Muscle of leg (tissue), 11 donors: ENCODE results near the gene MEIKIN. TPM values are rescaled to one million over a fixed set of nuclear protein-coding genes. Genes with fewer than 3 reads are reported as not detected.
A peak's percentile ranks its signal among the peaks of the same experiment; 100 is the strongest.
"Not testable (repeated sequence)": the region's sequence is repeated elsewhere in the genome, so short reads cannot be mapped to it uniquely, and the experiment has no call there.

ENCODE experiments used
- DNase-seq: peaks from one replicate; pipeline ENCODE4 v3.0.0; 2013
- H3K27ac ChIP-seq: one replicate; pipeline ENCODE4 v1.5.1; 2013; ENCODE audit warnings: mild to moderate bottlenecking, low read length, control low read depth
- H3K27me3 ChIP-seq: one replicate; pipeline ENCODE4 v1.6.1; 2013; ENCODE audit warnings: low read length; ENCODE audit not compliant: control insufficient read depth, insufficient read depth
- H3K36me3 ChIP-seq: one replicate; pipeline ENCODE4 v1.6.1; 2013; ENCODE audit warnings: low read length; ENCODE audit not compliant: control insufficient read depth, insufficient read depth
- H3K4me1 ChIP-seq: one replicate; pipeline ENCODE4 v1.6.1; 2013; ENCODE audit warnings: low read length; ENCODE audit not compliant: control insufficient read depth, insufficient read depth
- H3K4me3 ChIP-seq: one replicate; pipeline ENCODE4 v1.5.1; 2013; ENCODE audit warnings: low read length, control low read depth
- H3K9me3 ChIP-seq: replicated peaks from 2 replicates; pipeline ENCODE4 v1.6.1; 2013; ENCODE audit warnings: low read depth, low read length; ENCODE audit not compliant: control insufficient read depth
- WGBS: methylation state at CpG from one replicate; pipeline ENCODE4 v1.1.5; 2013; ENCODE audit warnings: missing lambda C conversion rate; ENCODE audit not compliant: insufficient coverage; 5-methylcytosine and 5-hydroxymethylcytosine counted together
- polyA plus RNA-seq, 8 donors: library from polyadenylated mRNA; unstranded; fragments of 120-200 nt; gene quantifications; one replicate each; pipeline versions ENCODE4 v1.2.1 to v1.2.3, GENCODE V29; 2013; ENCODE audit warnings: inconsistent platforms in 1 of 8, low replicate concordance in 1 of 8; ENCODE audit not compliant: insufficient read length in 8 of 8, insufficient read depth in 1 of 8
- total RNA-seq: library from RNA; stranded (reverse); fragments of 120-200 nt; gene quantifications from one replicate; pipeline ENCODE4 v1.2.4, GENCODE V29; 2013

Gene MEIKIN
- total and polyA plus RNA-seq, 9 donors: not detected

DNA sequence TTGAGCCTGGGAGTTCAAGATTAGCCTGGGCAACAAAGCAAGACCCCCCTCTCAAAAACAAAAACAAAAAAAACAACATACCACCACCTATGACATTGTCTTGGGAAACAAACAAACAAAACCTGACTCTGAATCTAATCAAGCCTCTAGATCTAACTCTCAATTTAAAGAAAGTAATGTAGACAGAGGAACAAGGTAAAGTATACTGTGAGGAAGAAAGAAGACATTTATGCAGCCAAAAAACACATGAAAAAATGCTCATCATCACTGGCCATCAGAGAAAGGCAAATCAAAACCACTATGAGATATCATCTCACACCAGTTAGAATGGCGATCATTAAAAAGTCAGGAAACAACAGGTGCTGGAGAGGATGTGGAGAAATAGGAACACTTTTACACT is 167.3 kb downstream of the MEIKIN start:
- WGBS: no CpG with 5 or more reads among the region's 1 CpG
- H3K27ac ChIP-seq, H3K4me1 ChIP-seq, H3K36me3 ChIP-seq, H3K27me3 ChIP-seq, H3K4me3 ChIP-seq, DNase-seq, H3K9me3 ChIP-seq: not testable (repeated sequence)

DNA sequence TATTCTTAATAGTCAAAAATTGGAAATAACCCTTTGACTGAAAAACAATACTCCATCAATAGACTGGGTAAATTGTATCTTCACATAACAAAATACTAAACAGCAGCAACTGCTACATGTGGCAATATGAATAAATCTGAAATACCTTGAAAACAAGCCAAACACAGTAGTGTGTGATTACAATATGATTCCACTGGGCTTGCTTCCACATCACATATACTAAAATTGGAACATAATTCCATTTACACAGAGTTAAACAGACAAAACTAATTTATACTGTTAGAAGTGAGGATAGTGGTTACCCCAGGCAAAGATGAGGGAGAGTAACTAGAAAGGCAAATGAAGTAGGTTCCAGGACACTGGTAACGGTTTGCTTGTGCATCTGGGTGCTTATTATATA is 169.0 kb downstream of the MEIKIN start:
- no peak overlapping the region for H3K27ac ChIP-seq
- WGBS: no CpG with 5 or more reads among the region's 1 CpG

DNA sequence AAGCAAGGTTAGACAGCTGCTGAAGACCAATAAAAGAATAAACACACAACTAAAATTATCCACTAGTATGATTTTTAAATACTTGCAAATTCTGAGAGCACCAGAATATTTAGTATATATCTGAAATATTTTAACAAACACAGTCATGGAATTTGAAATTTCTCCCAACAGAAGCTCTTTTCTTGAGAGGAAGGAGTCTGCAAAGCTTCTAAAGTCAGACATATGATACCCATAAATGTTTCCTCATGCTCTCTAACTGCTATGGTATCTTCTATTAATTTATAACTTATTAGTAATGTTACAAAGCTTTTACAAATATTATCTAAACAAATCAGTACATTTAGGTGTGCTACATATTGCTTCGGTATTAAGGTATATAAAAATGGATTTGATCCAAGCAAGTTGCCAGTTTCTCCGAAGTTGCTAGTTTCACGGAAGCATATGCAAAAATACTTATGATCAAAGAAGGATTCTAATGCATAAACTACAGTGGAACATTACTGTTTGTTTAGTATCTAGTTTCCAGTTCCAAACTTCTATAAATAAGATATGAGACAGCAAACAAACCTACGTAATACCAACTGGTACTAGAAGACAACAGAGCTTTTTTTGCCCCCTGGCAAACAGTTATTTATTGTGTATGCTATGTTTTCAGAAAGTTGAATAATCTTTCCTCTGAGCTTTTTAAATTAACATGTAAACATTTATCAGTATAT is 170.7 kb downstream of the MEIKIN start:
- Histone ChIP-seq H3K27me3 (no peaks in the 10 kb centered on the region), H3K27ac (no peak overlapping the region), H3K9me3 (no peaks in the 10 kb centered on the region), H3K4me1 (no peaks in the 10 kb centered on the region), H3K4me3 (no peak overlapping the region), H3K36me3 (no peaks in the 10 kb centered on the region)
- WGBS: no CpG with 5 or more reads among the region's 4 CpGs
- DNase-seq: peak; percentile 7

More for the DNA sequence above, 169.0 kb downstream of the MEIKIN start:
- DNase-seq: peak; percentile 38
- Histone ChIP-seq H3K4me3 (no peak overlapping the region), H3K9me3 (no peaks in the 10 kb centered on the region), H3K4me1 (no peaks in the 10 kb centered on the region), H3K27me3 (no peaks in the 10 kb centered on the region), H3K36me3 (no peaks in the 10 kb centered on the region)

DNA sequence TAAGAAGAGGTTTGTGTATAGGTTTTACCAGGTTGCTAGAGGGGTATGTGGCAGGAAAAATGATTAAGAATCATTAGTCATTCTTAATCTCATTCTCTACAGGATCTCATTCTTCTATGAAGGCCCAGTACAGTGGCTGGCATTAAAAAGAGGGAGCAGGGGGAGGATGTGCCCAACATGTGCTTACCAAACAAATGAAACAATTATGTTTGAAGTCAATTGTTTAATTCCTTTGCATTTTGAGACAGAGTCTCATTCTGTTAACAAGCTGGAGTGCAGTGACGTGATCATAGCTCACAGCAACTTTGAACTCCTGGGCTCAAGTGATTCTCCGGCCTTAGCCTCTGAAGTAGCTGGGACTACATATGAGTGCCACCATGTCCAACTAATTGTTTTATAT is 171.7 kb downstream of the MEIKIN start:
- H3K4me1 ChIP-seq: no peaks in the 10 kb centered on the region
- H3K4me3 ChIP-seq: no peak overlapping the region
- 100% methylated on average over 1 of the region's 2 CpGs for WGBS
- no peaks in the 10 kb centered on the region for H3K9me3 ChIP-seq
- H3K36me3 ChIP-seq: no peaks in the 10 kb centered on the region
- H3K27ac ChIP-seq: no peak overlapping the region
- no peak for DNase-seq
- H3K27me3 ChIP-seq: no peaks in the 10 kb centered on the region

DNA sequence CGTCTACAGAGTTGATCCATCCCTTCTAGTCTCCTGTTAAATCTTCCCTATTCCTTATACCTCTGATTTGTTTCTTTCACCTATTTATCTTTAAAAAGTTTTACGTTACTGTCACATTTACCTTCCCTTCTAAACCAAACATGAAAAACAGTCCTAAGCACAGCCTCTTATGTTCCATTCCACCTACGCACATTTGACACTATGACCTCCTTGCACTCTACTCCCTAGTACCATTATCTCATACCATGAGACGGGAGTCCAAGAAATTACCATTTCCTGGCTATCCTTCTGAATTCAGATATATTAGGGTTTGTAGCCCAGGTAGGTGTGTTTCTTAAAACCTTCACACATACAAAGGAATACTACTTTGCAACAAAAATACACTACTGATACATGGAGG is 173.8 kb downstream of the MEIKIN start:
- WGBS: 88% methylated on average over 2 of the region's 4 CpGs
- Histone ChIP-seq H3K4me1 (no peaks in the 10 kb centered on the region), H3K36me3 (no peaks in the 10 kb centered on the region), H3K9me3 (no peaks in the 10 kb centered on the region), H3K4me3 (no peak overlapping the region), H3K27ac (no peak overlapping the region), H3K27me3 (no peaks in the 10 kb centered on the region)
- DNase-seq: no peak

DNA sequence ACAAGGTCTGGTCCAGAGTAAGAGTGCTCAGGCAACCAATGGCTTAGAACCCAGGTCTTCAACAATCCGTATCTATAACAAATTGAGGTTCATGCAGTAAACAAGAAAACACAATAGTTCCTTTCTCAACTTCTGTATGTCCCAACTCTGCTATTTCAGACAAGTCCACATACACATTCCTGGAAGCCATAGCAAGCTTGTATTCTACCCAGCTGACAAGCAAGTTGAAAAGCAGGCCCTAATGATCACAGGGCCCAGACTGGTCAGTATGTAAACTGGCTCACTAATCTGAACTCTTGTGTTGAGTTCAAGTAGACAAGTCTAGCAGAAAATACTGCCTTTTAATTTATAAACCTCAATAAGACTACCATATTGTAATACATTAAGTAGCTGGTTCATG is 175.5 kb downstream of the MEIKIN start:
- no peaks in the 10 kb centered on the region for H3K36me3 ChIP-seq
- H3K4me3 ChIP-seq: no peak overlapping the region
- H3K27me3 ChIP-seq: no peaks in the 10 kb centered on the region
- 86% methylated on average over 1 of the region's 1 CpG for WGBS
- H3K4me1 ChIP-seq: no peaks in the 10 kb centered on the region
- no peak for DNase-seq
- no peaks in the 10 kb centered on the region for H3K9me3 ChIP-seq
- H3K27ac ChIP-seq: no peak overlapping the region

DNA sequence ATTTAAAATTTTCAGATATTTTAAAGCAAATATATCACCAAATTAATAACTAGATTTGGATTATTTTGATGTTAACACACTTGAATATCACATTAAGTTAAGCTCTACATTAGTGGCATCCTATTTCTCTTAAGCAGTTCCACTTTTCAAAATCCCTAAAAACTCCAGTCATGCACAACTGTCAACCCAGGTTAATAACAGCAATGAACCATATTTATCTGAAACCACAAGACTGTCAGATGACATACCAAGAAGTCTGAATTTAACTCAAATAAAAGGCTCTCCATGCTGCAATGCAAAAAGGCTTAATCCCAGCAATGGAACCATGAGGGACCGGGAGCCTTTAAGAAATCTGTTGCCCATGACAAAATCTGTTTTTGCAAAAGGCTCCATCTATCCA is 176.1 kb downstream of the MEIKIN start:
- Histone ChIP-seq H3K4me3 (no peak overlapping the region), H3K27ac (no peak overlapping the region), H3K27me3 (no peaks in the 10 kb centered on the region), H3K36me3 (no peaks in the 10 kb centered on the region), H3K4me1 (no peaks in the 10 kb centered on the region), H3K9me3 (peaks cover under 1% of the 10 kb centered on the region)
- DNase-seq: no peak
- 88% methylated on average over 1 of the region's 1 CpG for WGBS

DNA sequence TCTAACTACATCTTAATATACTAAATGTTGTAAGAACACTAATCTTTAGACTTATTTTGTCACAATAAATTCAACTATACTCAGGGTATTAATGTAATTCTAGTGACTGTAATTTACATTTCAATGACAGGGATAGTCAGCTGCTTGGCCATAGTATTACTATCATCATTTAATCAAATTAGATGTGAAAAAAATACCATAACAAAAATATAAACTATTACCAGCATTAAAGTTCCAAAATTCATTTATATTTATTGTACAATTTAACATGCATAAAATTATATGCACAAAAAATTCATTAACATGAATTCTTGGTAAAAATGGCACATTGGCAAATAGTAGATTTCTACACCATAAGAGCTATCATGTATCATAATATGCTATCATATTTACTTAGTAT is 177.6 kb downstream of the MEIKIN start:
- Histone ChIP-seq H3K4me3 (no peak overlapping the region), H3K27ac (no peak overlapping the region), H3K9me3 (peaks cover 6% of the 10 kb centered on the region), H3K4me1 (no peaks in the 10 kb centered on the region), H3K36me3 (no peaks in the 10 kb centered on the region), H3K27me3 (no peaks in the 10 kb centered on the region)
- no peak for DNase-seq

DNA sequence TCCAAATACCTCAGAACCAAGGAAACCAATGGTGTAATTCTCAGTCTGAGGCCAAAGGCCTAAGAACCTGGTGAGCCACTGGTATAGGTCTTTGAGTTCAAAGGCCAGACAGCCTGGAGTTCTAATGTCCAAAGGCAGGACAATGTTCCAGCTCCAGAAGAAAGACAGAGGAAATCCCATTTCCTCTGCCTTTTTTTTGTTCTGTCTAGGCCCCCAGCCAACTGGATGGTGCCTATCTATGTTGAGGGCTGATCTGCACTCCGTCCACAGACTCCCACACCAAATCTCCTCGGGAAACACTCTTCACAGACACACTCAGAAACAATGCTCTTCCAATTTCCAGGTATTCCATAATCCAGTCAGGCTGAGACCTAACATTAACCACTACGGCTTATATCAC is 178.8 kb downstream of the MEIKIN start:
- H3K9me3 ChIP-seq: peaks cover 6% of the 10 kb centered on the region
- no peaks in the 10 kb centered on the region for H3K27me3 ChIP-seq
- no peak for DNase-seq
- no peak overlapping the region for H3K4me3 ChIP-seq
- WGBS: 89% methylated on average over 3 of the region's 3 CpGs
- H3K4me1 ChIP-seq: no peaks in the 10 kb centered on the region
- no peak overlapping the region for H3K27ac ChIP-seq
- no peaks in the 10 kb centered on the region for H3K36me3 ChIP-seq

DNA sequence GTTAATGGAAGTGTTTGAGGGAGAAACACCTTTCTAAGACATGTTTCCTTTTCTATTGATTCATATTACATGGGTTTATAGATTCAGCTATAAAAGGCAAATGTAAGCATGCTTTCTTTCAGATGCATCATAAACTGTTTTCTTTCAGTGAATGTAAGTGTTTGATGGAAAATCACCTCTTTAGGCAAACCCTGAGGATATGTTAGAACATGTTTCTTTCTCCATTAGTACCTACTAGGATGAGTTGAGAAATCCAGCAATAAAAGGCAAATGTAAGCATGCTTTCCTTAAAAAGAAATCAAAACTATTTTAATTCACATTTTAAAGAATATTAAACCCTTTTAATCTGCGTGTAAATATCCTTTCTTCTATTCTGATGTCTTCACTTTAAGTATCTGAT is 180.2 kb downstream of the MEIKIN start:
- no peaks in the 10 kb centered on the region for H3K27me3 ChIP-seq
- no peaks in the 10 kb centered on the region for H3K36me3 ChIP-seq
- DNase-seq: no peak
- WGBS: no CpG with 5 or more reads among the region's 1 CpG
- no peak overlapping the region for H3K27ac ChIP-seq
- no peaks in the 10 kb centered on the region for H3K4me1 ChIP-seq
- peaks cover 6% of the 10 kb centered on the region for H3K9me3 ChIP-seq
- no peak overlapping the region for H3K4me3 ChIP-seq

DNA sequence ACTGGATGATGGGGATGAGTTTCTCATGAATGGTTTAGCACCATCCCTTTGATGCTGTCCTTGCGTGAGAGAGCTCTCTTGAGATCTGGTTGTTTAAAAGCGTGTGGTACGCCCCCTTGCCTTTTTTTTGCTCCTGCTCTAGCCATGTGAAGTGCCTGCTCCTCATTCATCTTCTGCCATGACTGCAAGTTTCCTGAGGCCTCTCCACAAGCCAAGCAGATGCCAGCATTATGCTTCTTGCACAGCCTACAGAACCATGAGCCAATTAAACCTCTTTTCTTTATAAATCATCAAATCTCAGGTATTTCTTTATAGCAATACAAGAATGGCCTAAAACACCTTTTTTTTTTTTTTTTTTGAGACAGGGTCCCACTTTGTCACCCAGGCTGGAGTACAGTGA is 181.5 kb downstream of the MEIKIN start:
- Histone ChIP-seq H3K9me3 (peaks cover 6% of the 10 kb centered on the region), H3K36me3 (no peaks in the 10 kb centered on the region), H3K27ac (no peak overlapping the region), H3K4me3 (no peak overlapping the region), H3K4me1 (no peaks in the 10 kb centered on the region), H3K27me3 (no peaks in the 10 kb centered on the region)
- no peak for DNase-seq
- 96% methylated on average over 3 of the region's 3 CpGs for WGBS
